Epidermal melanocyte (primary cell): ENCODE measurements around the gene PIK3CD.
A peak's percentile ranks its signal among the peaks of the same experiment; 100 is the strongest.
"Not testable (repeated sequence)": the region's sequence is repeated elsewhere in the genome, so short reads cannot be mapped to it uniquely, and the experiment has no call there.

Experiments used
- DNase-seq: peaks from one replicate; pipeline ENCODE4 v3.0.0; 2011; ENCODE audit warnings: low spot score; ENCODE audit not compliant: insufficient read length

PIK3CD gene

GRCh38 chr1:9688599-9688998, 37.1 kb downstream of the PIK3CD start:
- no peak for DNase-seq

DNA sequence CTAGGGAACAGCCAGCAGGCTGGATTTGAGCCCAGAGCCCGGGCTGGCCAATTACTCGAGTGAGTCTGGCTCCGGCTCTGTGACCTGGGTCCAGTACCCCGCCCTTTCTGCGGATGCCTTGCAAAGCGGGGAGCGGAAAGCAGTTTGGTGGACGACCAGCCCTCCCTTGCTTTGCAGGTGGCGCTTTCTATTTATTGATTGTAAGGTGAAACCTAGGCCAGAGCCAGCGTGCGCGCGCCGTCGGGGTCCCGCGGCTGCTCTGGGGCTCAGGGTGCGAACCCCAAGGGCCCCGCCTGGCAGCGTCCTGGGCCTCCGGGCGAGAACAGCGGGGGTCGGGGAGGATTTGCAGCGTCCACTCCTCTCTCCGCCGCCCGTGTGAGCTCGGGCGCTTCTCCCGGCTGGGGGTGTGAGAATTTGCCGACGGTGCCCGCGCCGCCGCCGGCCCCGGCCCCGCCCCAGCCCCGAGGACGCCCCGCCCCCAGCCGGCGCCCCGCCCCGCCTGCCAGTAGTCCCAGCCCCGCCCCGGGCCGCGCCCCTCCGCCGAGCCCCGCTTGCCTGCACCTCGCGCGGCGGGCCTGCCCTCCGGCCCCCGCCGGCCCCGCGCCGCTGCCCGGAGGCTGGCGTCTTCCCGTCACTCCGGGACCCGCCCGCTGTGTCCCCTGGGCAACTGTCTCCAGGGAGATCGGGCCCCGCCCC, 37.6 kb downstream of the PIK3CD start:
- no peak for DNase-seq

DNA sequence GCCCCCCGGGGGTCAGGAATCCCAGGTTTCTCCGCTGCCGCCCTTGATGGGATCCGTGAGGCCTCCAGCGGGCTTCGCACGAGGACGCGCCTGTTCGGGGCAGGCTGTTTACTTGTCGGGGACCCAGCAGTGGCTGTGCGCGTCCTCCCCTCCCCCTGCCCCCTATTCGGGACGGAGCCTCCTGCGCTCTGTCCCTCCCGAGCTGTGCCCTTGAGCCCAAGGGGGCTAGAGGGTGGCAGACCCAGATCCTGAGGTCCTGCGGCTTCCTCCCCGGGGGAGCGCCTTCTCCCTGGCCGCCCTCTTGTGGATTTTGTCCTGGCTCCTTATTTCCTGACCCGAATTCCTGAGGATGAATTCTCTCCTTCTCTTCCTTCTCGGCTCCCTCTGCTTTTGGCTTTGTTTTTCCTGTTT, 38.4 kb downstream of the PIK3CD start:
- DNase-seq, result no peak

DNA sequence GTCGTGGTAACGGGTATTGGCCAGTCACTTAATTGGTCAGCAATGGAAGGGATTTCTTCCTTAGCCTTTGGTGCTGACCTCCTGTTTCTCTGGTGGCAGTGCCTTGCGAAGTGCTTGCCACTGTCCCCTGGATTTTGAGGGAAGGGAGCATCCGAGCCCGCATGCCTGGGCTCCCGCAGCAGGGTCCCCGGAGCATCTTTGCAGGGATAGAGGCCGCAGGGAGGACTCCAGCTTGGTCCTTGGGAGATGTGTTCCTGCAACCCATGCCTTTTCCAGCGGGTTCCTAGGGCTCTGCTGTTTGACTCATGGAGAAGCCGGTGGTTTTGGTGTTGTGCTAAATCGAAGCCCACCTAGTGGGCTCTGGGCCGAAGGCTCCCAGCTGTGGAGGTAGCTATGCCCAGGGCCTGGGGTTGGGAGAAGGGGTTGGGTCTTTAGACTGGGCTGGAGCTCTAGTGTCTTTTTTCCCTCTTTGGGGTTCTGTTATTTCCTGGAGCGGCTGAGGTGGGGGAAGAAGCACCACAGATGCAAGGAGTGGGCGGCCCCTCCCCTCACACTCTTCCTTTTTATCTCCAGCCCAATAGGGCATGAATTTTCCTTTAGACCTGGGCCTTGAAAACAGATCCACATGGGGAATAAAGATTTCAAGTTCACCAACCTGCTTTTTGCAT, 39.0 kb downstream of the PIK3CD start:
- DNase-seq, result no peak

DNA sequence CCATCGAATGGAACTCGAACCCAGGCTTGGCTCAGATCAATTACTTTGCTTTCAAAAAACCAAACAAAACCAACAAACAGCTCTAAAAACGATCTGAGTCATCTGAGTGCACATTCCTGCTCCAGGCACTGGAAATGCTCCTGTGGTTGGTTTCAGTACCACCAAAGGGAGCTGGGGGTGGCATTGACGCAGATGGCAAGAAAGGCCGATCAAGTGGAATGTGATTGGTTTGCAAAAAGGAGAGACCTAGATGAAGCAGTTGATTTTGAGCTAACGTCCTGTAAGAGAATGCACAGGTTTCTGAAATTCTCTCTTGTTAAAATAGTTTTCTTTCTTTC, 39.5 kb downstream of the PIK3CD start:
- peak; percentile 79 for DNase-seq

DNA sequence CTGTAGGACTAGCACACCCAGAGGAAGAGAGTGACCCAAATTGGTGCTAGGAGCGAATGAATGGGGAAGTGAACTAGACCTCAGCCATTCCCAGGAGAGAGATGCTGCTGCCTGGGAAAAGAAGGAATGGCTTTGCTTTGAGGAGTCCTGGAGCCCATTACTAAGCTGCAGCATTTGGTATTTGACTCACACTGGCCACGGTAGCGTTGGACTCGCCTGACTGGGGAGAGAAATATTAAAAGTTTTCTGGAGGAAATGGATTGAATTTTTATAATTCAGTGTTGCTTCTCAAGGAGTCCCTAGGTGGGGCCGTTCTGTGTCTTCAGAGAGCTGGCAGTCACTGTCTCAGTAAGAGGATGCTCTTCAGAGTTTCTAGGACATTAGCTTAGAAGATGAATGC, 40.2 kb downstream of the PIK3CD start:
- DNase-seq, result no peak

- no peak for DNase-seq
Observed at GRCh38 chr1:9696793-9697192, 45.3 kb downstream of the PIK3CD start.

- no peak for DNase-seq
Observed at GRCh38 chr1:9699361-9699760, 47.8 kb downstream of the PIK3CD start.

GRCh38 chr1:9700340-9700739, 48.8 kb downstream of the PIK3CD start:
- DNase-seq, result no peak

DNA sequence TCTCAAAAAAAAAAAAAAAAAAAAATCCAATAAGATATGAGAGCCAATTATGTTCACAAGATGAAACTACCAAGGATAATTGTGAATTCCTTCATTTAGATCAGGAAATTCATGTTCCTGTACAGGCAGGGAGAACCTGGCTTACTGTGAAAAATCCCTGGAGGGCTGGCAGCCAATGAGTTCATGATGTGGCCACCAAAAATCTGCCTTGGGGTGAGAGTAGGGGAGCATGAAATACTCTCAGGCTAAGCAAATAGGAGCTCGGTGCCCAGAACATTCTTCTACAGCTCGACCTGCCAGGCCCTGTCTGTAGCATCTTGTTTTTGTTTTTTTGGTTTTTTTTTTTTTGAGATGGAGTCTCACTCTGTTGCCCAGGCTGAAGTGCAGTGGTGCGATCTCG, 50.1 kb downstream of the PIK3CD start:
- DNase-seq, result no peak

DNA sequence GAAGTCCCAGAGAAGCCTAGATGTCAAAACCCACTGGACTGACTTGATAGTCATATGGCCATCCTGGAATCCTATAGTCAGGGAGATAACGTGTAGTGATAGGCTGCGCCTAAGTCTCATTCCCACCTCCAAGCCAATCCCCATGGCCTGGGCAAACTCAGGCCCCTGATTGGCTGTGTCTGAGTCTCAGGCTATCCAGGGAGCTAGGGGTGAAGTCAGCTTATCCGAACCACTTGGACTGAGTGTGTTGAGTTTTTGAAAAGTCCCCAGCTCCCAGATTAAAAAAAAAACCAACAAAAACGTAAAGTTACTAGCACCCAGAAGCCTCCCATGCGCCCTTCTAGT, 51.6 kb downstream of the PIK3CD start:
- no peak for DNase-seq

- DNase-seq, result no peak
Observed at GRCh38 chr1:9703681-9704080, 52.1 kb downstream of the PIK3CD start.

GRCh38 chr1:9705337-9706093, 54.0 kb downstream of the PIK3CD start:
- DNase-seq, result no peak

- no peak for DNase-seq
Observed at GRCh38 chr1:9706178-9706577, 54.6 kb downstream of the PIK3CD start.

DNA sequence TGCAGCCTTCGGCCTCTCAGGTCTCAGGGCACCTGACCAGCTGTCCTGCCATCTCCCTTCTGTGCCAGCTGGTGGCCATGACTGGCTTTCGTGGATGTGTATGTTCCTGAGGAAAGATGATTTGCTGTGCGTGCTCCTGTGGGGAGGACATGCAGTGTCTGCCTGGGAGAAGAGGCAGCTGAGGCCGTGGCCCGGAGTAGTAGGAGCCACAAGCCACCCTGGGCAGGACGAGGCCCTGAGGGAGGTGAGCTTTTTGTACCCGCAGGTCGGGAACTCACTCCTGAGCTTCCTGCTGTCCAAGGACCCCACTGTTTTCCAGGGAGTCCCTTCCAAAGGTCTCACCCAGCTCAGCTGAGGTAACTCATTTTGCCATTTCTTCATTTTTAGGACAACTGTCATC, 58.5 kb downstream of the PIK3CD start:
- DNase-seq, result no peak

GRCh38 chr1:9711466-9712020, 60.0 kb downstream of the PIK3CD start:
- no peak for DNase-seq

DNA sequence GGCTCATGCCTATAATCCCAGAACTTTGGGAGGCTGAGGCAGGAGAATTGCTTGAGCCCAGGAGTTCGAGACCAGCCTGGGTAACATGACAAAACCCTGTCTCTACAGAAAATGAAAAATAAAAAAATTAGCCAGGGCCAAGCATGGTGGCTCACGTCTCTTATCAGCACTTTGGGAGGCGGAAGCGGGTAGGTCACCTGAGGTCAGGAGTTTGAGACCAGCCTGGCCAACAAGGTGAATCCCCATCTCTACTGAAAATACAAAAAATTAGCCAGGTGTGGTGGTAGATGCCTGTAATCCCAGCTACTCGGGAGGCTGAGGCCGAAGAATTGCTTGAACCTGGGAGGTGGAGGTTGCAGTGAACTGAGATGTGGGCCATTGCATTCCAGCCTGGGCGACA, 61.2 kb downstream of the PIK3CD start:
- not testable (repeated sequence) for DNase-seq

- DNase-seq, result no peak
Observed at GRCh38 chr1:9714257-9714718, 62.8 kb downstream of the PIK3CD start.

DNA sequence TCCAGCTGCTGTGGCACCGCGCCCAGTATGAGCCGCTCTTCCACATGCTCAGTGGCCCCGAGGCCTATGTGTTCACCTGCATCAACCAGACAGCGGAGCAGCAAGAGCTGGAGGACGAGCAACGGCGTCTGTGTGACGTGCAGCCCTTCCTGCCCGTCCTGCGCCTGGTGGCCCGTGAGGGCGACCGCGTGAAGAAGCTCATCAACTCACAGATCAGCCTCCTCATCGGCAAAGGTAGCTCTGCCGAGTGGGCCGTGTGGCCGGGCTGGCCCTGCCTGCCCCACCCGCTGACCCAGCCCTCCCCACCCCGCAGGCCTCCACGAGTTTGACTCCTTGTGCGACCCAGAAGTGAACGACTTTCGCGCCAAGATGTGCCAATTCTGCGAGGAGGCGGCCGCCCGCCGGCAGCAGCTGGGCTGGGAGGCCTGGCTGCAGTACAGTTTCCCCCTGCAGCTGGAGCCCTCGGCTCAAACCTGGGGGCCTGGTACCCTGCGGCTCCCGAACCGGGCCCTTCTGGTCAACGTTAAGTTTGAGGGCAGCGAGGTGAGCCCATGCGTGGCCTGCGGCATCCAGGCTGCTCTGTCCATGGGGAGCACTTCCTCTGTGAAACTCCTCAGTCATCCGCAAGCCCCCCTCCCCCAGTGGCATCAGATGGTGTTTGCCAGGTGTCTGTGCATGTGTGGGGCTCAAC, 64.2 kb downstream of the PIK3CD start:
- DNase-seq, result no peak

GRCh38 chr1:9716404-9717192, 65.1 kb downstream of the PIK3CD start:
- no peak for DNase-seq
